Measurements from ENCODE around the gene MGAT4A. TPM values are rescaled to one million over a fixed set of nuclear protein-coding genes. Genes with fewer than 3 reads are reported as not detected.

The MGAT4A gene
- total and polyA plus RNA-seq, 2 of the 13 experiments (the other 11 are each of a cell fraction or from before 2014, with no cell fraction given) = 47.2 to 90.9 TPM

- peak; percentile 99 for TF ChIP-seq GLI4 (CRISPR knock-in tag; IDR thresholded peaks at IDR 0.05; ENCODE audit: borderline replicate concordance)
- TF ChIP-seq ZNF160 (CRISPR knock-in tag; IDR thresholded peaks at IDR 0.05) = peak; percentile 91
- no peak for TF ChIP-seq SP5 (CRISPR knock-in tag; IDR thresholded peaks at IDR 0.05; ENCODE audit: borderline replicate concordance, low read depth)
- no peak; the same call in 1 of the 2 replicates for TF ChIP-seq ZNF441 (CRISPR knock-in tag; IDR thresholded peaks at IDR 0.05; ENCODE audit: borderline replicate concordance)
- no peak for TF ChIP-seq MBNL3 (CRISPR knock-in tag; conservative IDR thresholded peaks at IDR 0.05)
- TF ChIP-seq SMARCC2 (IDR thresholded peaks at IDR 0.05) = no peak
- TF ChIP-seq ZNF788 (CRISPR knock-in tag; IDR thresholded peaks at IDR 0.05; ENCODE audit: borderline replicate concordance) = peak; percentile 97
- TF ChIP-seq ZBTB33 (CRISPR knock-in tag; IDR thresholded peaks at IDR 0.05) = peak; percentile 51
- TF ChIP-seq MEIS2 (CRISPR knock-in tag; IDR thresholded peaks at IDR 0.05) = no peak; the same call in 1 of the 2 replicates
- TF ChIP-seq ONECUT2 (CRISPR knock-in tag; IDR thresholded peaks at IDR 0.05) = no peak
- TF ChIP-seq ZFP62 (CRISPR knock-in tag; IDR thresholded peaks at IDR 0.05) = no peak
- 0 out of 2 replicates have a peak, but pooled peaks have one; percentile 71 for TF ChIP-seq CHCHD3 (CRISPR knock-in tag; IDR thresholded peaks at IDR 0.05)
- peak; percentile 99 for TF ChIP-seq GATAD1 (CRISPR knock-in tag; IDR thresholded peaks at IDR 0.05)
- TF ChIP-seq IRF2 (CRISPR knock-in tag; IDR thresholded peaks at IDR 0.05) = peak; percentile 96
- TF ChIP-seq ZBTB7A (CRISPR knock-in tag; IDR thresholded peaks at IDR 0.05) = peak; percentile 91
- peak; percentile 97 for TF ChIP-seq IKZF4 (CRISPR knock-in tag; IDR thresholded peaks at IDR 0.05; ENCODE audit: borderline replicate concordance, low read depth, not compliant biosample characterization)
- TF ChIP-seq REXO4 (CRISPR knock-in tag; IDR thresholded peaks at IDR 0.05; ENCODE audit: borderline replicate concordance) = peak; percentile 91; the same call in 1 of the 2 replicates
- peak; percentile 86 for TF ChIP-seq ELK4 (CRISPR knock-in tag; IDR thresholded peaks at IDR 0.05; ENCODE audit: borderline replicate concordance)
- peak; percentile 96 for TF ChIP-seq THAP11 (CRISPR knock-in tag; IDR thresholded peaks at IDR 0.05)
- peak; percentile 99 for TF ChIP-seq TAF1 (CRISPR knock-in tag; IDR thresholded peaks at IDR 0.05)
- TF ChIP-seq TBX2 (CRISPR knock-in tag; IDR thresholded peaks at IDR 0.05; ENCODE audit: borderline replicate concordance) = peak; percentile 89
- TF ChIP-seq ZFP36 (IDR thresholded peaks at IDR 0.05; ENCODE audit: borderline replicate concordance, low read depth, low read length, partially characterized antibody) = no peak
- TF ChIP-seq HOXA5 (CRISPR knock-in tag; IDR thresholded peaks at IDR 0.05) = peak; percentile 98
- TF ChIP-seq ARHGAP35 (CRISPR knock-in tag; IDR thresholded peaks at IDR 0.05; ENCODE audit: borderline replicate concordance) = peak; percentile 97
- peak; percentile 98 for TF ChIP-seq KLF6 (CRISPR knock-in tag; IDR thresholded peaks at IDR 0.05)
- TF ChIP-seq ZNF501 (CRISPR knock-in tag; IDR thresholded peaks at IDR 0.05) = peak; percentile 99
- TF ChIP-seq ZNF30 (CRISPR knock-in tag; IDR thresholded peaks at IDR 0.05) = 0 out of 2 replicates have a peak, but pooled peaks have one; percentile 33
- peak; percentile 85; the same call in 1 of the 2 replicates for TF ChIP-seq ZNF75D (CRISPR knock-in tag; IDR thresholded peaks at IDR 0.05; ENCODE audit: borderline replicate concordance)
Observed at GRCh38 chr2:98608116-98608961, 122.6 kb downstream of the MGAT4A start, which contains the start of the genes COA5 and UNC50 (continued).
